Stimulated activated CD8-positive, alpha-beta memory T cell treated with anti-CD3 and anti-CD28 coated beads, Interleukin-12 subunit alpha, Interleukin-12 subunit beta, amount 100 ng/mL, for 1 hour (primary cell): Measurements from ENCODE around the gene ZNF653.

ENCODE experiments used
- DNase-seq: peaks from one replicate; pipeline ENCODE4 v3.0.0-alpha.2; 2020; ENCODE audit warnings: low read depth

The ZNF653 gene

GRCh38 chr19:11505504-11506100 is at the start of gene ZNF653:
ZNF653 (minus strand) TSS chr19:11505839; CDS start chr19:11505786, 53 bp downstream.
- DNase-seq: peak; percentile 96

- no peak for DNase-seq
Observed at GRCh38 chr19:11555246-11555645, 49.6 kb upstream of the ZNF653 start.

GRCh38 chr19:11554160-11554559 is 48.5 kb upstream of the ZNF653 start:
- DNase-seq: no peak

- DNase-seq: no peak
Observed at GRCh38 chr19:11552666-11553372, 47.2 kb upstream of the ZNF653 start.

GRCh38 chr19:11551603-11552235 is 46.1 kb upstream of the ZNF653 start:
- DNase-seq: no peak

- no peak for DNase-seq
Observed at GRCh38 chr19:11550265-11550664, 44.6 kb upstream of the ZNF653 start.

- DNase-seq: no peak
Observed at GRCh38 chr19:11549386-11549953, 43.8 kb upstream of the ZNF653 start.

- no peak for DNase-seq
Observed at GRCh38 chr19:11547929-11548700, 42.5 kb upstream of the ZNF653 start.

GRCh38 chr19:11541238-11541637 is 35.6 kb upstream of the ZNF653 start:
- no peak for DNase-seq

- no peak for DNase-seq
Observed at GRCh38 chr19:11540645-11541044, 35.0 kb upstream of the ZNF653 start.

- no peak for DNase-seq
Observed at GRCh38 chr19:11539495-11540365, 34.1 kb upstream of the ZNF653 start.

- DNase-seq: no peak
Observed at GRCh38 chr19:11538232-11539036, 32.8 kb upstream of the ZNF653 start, which contains the start of gene CNN1. CNN1 (plus strand) TSS chr19:11538851; CDS start chr19:11538928, 77 bp downstream.

GRCh38 chr19:11535792-11536595 is 30.4 kb upstream of the ZNF653 start:
- DNase-seq: peak; percentile 69

GRCh38 chr19:11534948-11535347 is 29.3 kb upstream of the ZNF653 start:
- no peak for DNase-seq

GRCh38 chr19:11534538-11534937 is 28.9 kb upstream of the ZNF653 start:
- no peak for DNase-seq

GRCh38 chr19:11530432-11530831 is 24.8 kb upstream of the ZNF653 start:
- no peak for DNase-seq

GRCh38 chr19:11528551-11529341 is 23.1 kb upstream of the ZNF653 start, which contains the start of gene ECSIT:
ECSIT (minus strand) TSS chr19:11529134; CDS start chr19:11519170, 9,964 bp downstream.
- peak; percentile 82 for DNase-seq

GRCh38 chr19:11519138-11519537 is 13.5 kb upstream of the ZNF653 start:
- DNase-seq: no peak
